K562 (cell line): Measurements from ENCODE around the gene PLEKHG5. TPM values are rescaled to one million over a fixed set of nuclear protein-coding genes. Genes with fewer than 3 reads are reported as not detected.

Experiments used
- ATAC-seq: fragments of 200-7000 bp; cut with Tn5 transposase; 3 replicates; pipeline ENCODE4 v1.9.1; 2020; ENCODE audit warnings: moderate library complexity
- BruUV-seq: library from RNA; stranded (reverse); fragments of 400-500 nt; replicated peaks from 2 replicates; lab custom pipeline; 2021; lab: Mats Ljungman, UMichigan
- CTCF ChIA-PET: fragments of 300-600 bp; formaldehyde crosslinking; extraction: SDS; loops from one replicate; lab custom pipeline; 2021; ENCODE audit warnings: low intra/inter-chr PET ratio; lab: Yijun Ruan, JAX
- POLR2A ChIA-PET: fragments of 300-600, 350-650 bp; sonication (Branson Sonifier 250); formaldehyde crosslinking; extraction: SDS; loops from one replicate; lab custom pipeline; 2021; ENCODE audit warnings: antibody characterized with exemption, inconsistent platforms; lab: Yijun Ruan, JAX
- DNase-seq, 4 experiments: peaks; one replicate each; pipeline versions ENCODE4 v3.0.0 to v3.0.0-alpha.2; 2011 to 2018; ENCODE audit warnings: low spot score in 3 of 4, mixed read lengths in 3 of 4; ENCODE audit errors: extremely low read depth in 1 of 4
- FAIRE-seq: peaks from 2 replicates; lab custom pipeline; 2011; peaks lifted over from hg19 to GRCh38; lab: Jason Lieb, UNC
- H2AFZ ChIP-seq: 2 replicates; pipeline ENCODE4 v1.6.0; 2011; ENCODE audit warnings: low read depth, low read length, control low read depth, inconsistent platforms
- H3K27ac ChIP-seq: fragments of 200-600 bp; 3 replicates; pipeline ENCODE4 v1.8.0; 2011; ENCODE audit warnings: low read depth, mild to moderate bottlenecking, control low read depth, inconsistent platforms, low read length, moderate library complexity, mixed read lengths; ENCODE audit errors: extremely low read depth
- H3K27me3 ChIP-seq, 2 experiments: fragments of 300-600 bp in 1 of 2; 2 replicates in 1 of 2; 3 replicates in 1 of 2; pipeline versions ENCODE4 v1.6.0 to v1.8.0; 2011; ENCODE audit warnings: inconsistent platforms in 2 of 2, low read length in 2 of 2, mild to moderate bottlenecking in 1 of 2, mixed read lengths in 1 of 2, moderate library complexity in 1 of 2; ENCODE audit not compliant: control insufficient read depth in 2 of 2, insufficient read depth in 2 of 2
- H3K36me3 ChIP-seq: fragments of 300-600 bp; 3 replicates; pipeline ENCODE4 v1.8.0; 2011; ENCODE audit warnings: mild to moderate bottlenecking, low read length, inconsistent platforms; ENCODE audit not compliant: control insufficient read depth, insufficient read depth
- H3K4me1 ChIP-seq, 2 experiments: fragments of 200-600 bp in 1 of 2; replicated peaks in 1 of 2; 2 replicates in 1 of 2; 3 replicates in 1 of 2; pipeline versions ENCODE4 v1.5.1 to v1.8.0; 2011; ENCODE audit warnings: inconsistent platforms in 2 of 2, low read length in 2 of 2, mild to moderate bottlenecking in 1 of 2, mixed read lengths in 1 of 2, moderate library complexity in 1 of 2; ENCODE audit not compliant: control insufficient read depth in 2 of 2, insufficient read depth in 2 of 2
- H3K4me2 ChIP-seq: 2 replicates; pipeline ENCODE4 v1.6.1; 2011; ENCODE audit warnings: low read length, control low read depth, inconsistent platforms, mixed read lengths; ENCODE audit not compliant: insufficient read depth
- H3K4me3 ChIP-seq: fragments of 200-600 bp; sonication (generic), shearing (Covaris generic); 2 replicates; pipeline ENCODE4 v1.5.1; 2016; ENCODE audit warnings: control low read depth, inconsistent platforms
- H3K79me2 ChIP-seq: fragments of 200-600 bp; 3 replicates; pipeline ENCODE4 v1.8.0; 2011; ENCODE audit warnings: low read length, inconsistent platforms; ENCODE audit not compliant: control insufficient read depth, insufficient read depth
- H3K9ac ChIP-seq, 2 experiments: 2 replicates each; pipeline versions ENCODE4 v1.6.0 to v1.6.1; 2011; ENCODE audit warnings: low read depth in 2 of 2, low read length in 2 of 2, control low read depth in 1 of 2, inconsistent platforms in 1 of 2, mild to moderate bottlenecking in 1 of 2, mixed read lengths in 1 of 2; ENCODE audit not compliant: insufficient read depth in 1 of 2
- H3K9me1 ChIP-seq: one replicate; pipeline ENCODE4 v1.6.0; 2011; ENCODE audit warnings: inconsistent platforms, mild to moderate bottlenecking, low read length, moderate library complexity; ENCODE audit not compliant: control insufficient read depth, insufficient read depth
- H3K9me3 ChIP-seq: replicated peaks from 2 replicates; pipeline ENCODE4 v1.5.1; 2011; ENCODE audit warnings: low read depth, low read length, inconsistent platforms; ENCODE audit not compliant: control insufficient read depth, insufficient read depth
- H4K20me1 ChIP-seq: replicated peaks from 2 replicates; pipeline ENCODE4 v1.6.1; 2011; ENCODE audit warnings: low read length, inconsistent platforms, mixed read lengths; ENCODE audit not compliant: control insufficient read depth, insufficient read depth
- ARID2 ChIP-seq: fragments of 450-650 bp; IDR thresholded peaks from 2 replicates; pipeline ENCODE4 v1.6.1; 2017; ENCODE audit warnings: antibody characterized with exemption, mild to moderate bottlenecking
- BHLHE40 ChIP-seq: IDR thresholded peaks from 2 replicates; pipeline ENCODE4 v1.6.1; 2011; ENCODE audit warnings: low read length, improper control_type of control experiment
- ELF4 ChIP-seq: fragments of 450-650 bp; formaldehyde crosslinking; IDR thresholded peaks from 2 replicates; pipeline ENCODE4 v1.4.0; 2022; ENCODE audit warnings: missing genetic modification characterization
- GABPB1 ChIP-seq: sonication (generic); formaldehyde crosslinking; IDR thresholded peaks from 2 replicates; pipeline ENCODE4 v1.8.0; 2022; ENCODE audit warnings: mild to moderate bottlenecking, missing genetic modification reagents
- HNRNPL ChIP-seq: fragments of 200-400 bp; formaldehyde crosslinking; IDR thresholded peaks from 2 replicates; pipeline ENCODE4 v1.6.1; 2017; ENCODE audit warnings: low read depth, mild to moderate bottlenecking, low read length
- KLF6 ChIP-seq: fragments of 250-450 bp; sonication (Bioruptor Pico); IDR thresholded peaks from 2 replicates; pipeline ENCODE4 v1.4.0; 2020; ENCODE audit warnings: mild to moderate bottlenecking, moderate library complexity, borderline replicate concordance
- MAFK ChIP-seq: IDR thresholded peaks from 2 replicates; pipeline ENCODE4 v1.6.1; 2011; ENCODE audit warnings: low read length, improper control_type of control experiment
- MTA2 ChIP-seq: fragments of 450-650 bp; IDR thresholded peaks from 2 replicates; pipeline ENCODE4 v1.6.1; 2016; ENCODE audit warnings: low read depth
- NEUROD1 ChIP-seq: fragments of 150-350 bp; IDR thresholded peaks from 2 replicates; pipeline ENCODE4 v1.6.1; 2014; ENCODE audit warnings: borderline replicate concordance, low read length, low read depth; ENCODE audit not compliant: partially characterized antibody
- NR3C1 ChIP-seq: sonication (generic); formaldehyde crosslinking; IDR thresholded peaks from 2 replicates; pipeline ENCODE4 v1.8.1; 2022; ENCODE audit warnings: missing genetic modification reagents
- TCFL5 ChIP-seq: fragments of 250-450 bp; sonication (Bioruptor Pico); conservative IDR thresholded peaks from 2 replicates; pipeline ENCODE4 v1.6.1; 2021; ENCODE audit warnings: mild to moderate bottlenecking, moderate library complexity, matching md5 sums
- TRIM28 ChIP-seq: fragments of 450-650 bp; IDR thresholded peaks from 2 replicates; pipeline ENCODE4 v1.6.1; 2017
- ZFX ChIP-seq: sonication (generic); formaldehyde crosslinking; IDR thresholded peaks from 2 replicates; pipeline ENCODE4 v1.8.0; 2022; ENCODE audit warnings: mild to moderate bottlenecking, missing genetic modification reagents, moderate library complexity
- ZNF124 ChIP-seq: sonication (generic); formaldehyde crosslinking; IDR thresholded peaks from 2 replicates; pipeline ENCODE4 v1.8.1; 2022; ENCODE audit warnings: missing genetic modification reagents
- ZNF764 ChIP-seq: fragments of 250-450 bp; sonication (Bioruptor Pico); IDR thresholded peaks from 2 replicates; pipeline ENCODE4 v1.4.0; 2020; ENCODE audit warnings: low read depth, mild to moderate bottlenecking, moderate library complexity
- WGBS: fragments of 100-300 bp; shearing (Covaris generic); methylation state at CpG from one replicate; pipeline ENCODE4 v1.1.6; 2016; ENCODE audit warnings: low coverage, mixed read lengths; ENCODE audit not compliant: insufficient coverage; ENCODE audit errors: missing lambda C conversion rate; 5-methylcytosine and 5-hydroxymethylcytosine counted together
- in situ Hi-C: fragments of 300-500 bp; cut with MboI; formaldehyde crosslinking; loops from 4 replicates; pipeline ENCODE4 v1.15.0; 2018; ENCODE audit warnings: inconsistent platforms, mixed read lengths
- intact Hi-C: fragments of 100-400 bp; cut with micrococcal nuclease; formaldehyde crosslinking; loops from 2 replicates; pipeline ENCODE4 v1.14.2; 2022
- polyA plus RNA-seq, 8 experiments: library from polyadenylated mRNA; depleted of rRNA in 4 of 8; stranded (reverse) in 5 of 8; unstranded in 3 of 8; fragments of >200 nt; fragmentation: Nextera tagmentation in 2 of 8; fragmentation: Illumina TruSeq in 1 of 8; extraction: Ambion mirVana in 2 of 8; extraction: Trizol in 1 of 8; gene quantifications; 2 replicates each; pipeline versions ENCODE4 v1.2.1 to v1.2.3, GENCODE V29; 2011 to 2014; ENCODE audit warnings: inconsistent platforms in 1 of 8, missing spikeins in 1 of 8
- total RNA-seq, 7 experiments: library from RNA; depleted of rRNA in 6 of 7; stranded (reverse); fragments of >200 nt in 6 of 7; fragmentation: Illumina TruSeq in 2 of 7; extraction: Trizol in 2 of 7; gene quantifications; 2 replicates each; pipeline versions ENCODE4 v1.2.1 to v1.2.3, GENCODE V29; 2011 to 2021; ENCODE audit warnings: low replicate concordance in 1 of 7
- TF ChIP-seq, protein P1 (sequence below): fragments of 450-650 bp; IDR thresholded peaks from 2 replicates; pipeline ENCODE4 v1.6.1; 2016; ENCODE audit warnings: borderline replicate concordance
- TF ChIP-seq, protein P2 (sequence below): sonication (generic); formaldehyde crosslinking; IDR thresholded peaks from 2 replicates; pipeline ENCODE4 v1.9.0; 2022; ENCODE audit warnings: mild to moderate bottlenecking, missing genetic modification reagents
- TF ChIP-seq, protein P3 (sequence below): fragments of 250-450 bp; sonication (Bioruptor Pico); IDR thresholded peaks from 2 replicates; pipeline ENCODE4 v1.4.0; 2020; ENCODE audit warnings: borderline replicate concordance

The PLEKHG5 gene
- total and polyA plus RNA-seq, 9 of the 15 experiments (the other 6 are each of a cell fraction or from before 2014, with no cell fraction given): 0.04 to 0.29 (median 0.09) TPM; not detected in 3

DNA sequence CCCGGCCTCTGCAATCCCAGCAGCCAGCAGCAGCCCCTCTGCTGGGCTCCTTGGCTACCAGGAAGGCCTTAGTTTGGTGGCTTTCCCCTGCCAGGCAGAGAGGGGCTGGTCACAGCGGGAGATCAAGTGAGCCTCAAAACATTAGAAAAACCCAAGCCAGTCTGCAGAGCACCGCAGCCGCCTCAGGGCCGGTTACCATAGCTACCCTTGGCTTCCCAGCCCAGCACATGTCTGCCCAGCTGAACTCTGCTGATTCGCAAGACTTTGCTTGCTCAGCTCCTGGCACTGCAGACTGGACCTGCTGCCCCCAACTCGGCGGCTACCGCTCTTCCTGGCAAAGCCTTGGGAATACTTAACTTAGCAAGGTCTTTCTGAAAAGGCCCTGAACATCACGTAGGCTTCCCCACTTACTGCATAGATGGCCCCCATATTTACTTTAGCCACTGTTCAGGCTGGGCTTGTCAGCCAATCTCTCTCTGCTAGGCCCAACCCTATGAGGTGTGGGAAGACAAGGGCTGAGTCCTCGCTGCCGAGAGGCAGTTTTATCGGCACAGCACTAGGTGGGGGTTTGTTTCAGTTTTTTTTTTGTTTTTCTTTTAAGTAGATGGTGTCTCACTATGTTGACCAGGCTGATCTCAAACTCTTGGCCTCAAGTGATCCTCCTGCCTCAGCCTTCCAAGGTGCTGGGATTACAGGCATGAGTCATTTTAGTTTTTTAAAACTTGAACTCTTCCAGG is 28.6 kb upstream of the PLEKHG5 start:
- DNase-seq (peak in 2 of 4 experiments; percentile 56 to 59), FAIRE-seq (no peak), ATAC-seq (peak; percentile 76)
- H3K9me3 ChIP-seq: no peaks in the 10 kb centered on the region
- in situ Hi-C loops: no loop called here
- no peaks in the 10 kb centered on the region for H3K79me2 ChIP-seq
- H3K9me1 ChIP-seq: no peaks in the 10 kb centered on the region
- H4K20me1 ChIP-seq: peaks cover 11% of the 10 kb centered on the region
- no peaks in the 10 kb centered on the region for H3K27me3 ChIP-seq
- POLR2A ChIA-PET: interaction anchor here (0.5 to 6.5 kb wide), 5 partner anchors 9 to 61 kb away, joined by 3 to 57 read pairs (median 10); no protein-coding TSS in a partner anchor
- H3K9ac ChIP-seq: peak overlapping the region in 1 of 2 experiments; percentile 84; a peak in 2 of 4 replicates
- CTCF ChIA-PET: no interaction called here
- BruUV-seq: no TSS peak
- H3K27ac ChIP-seq: no peak overlapping the region
- H3K4me2 ChIP-seq: no peak overlapping the region
- no peak overlapping the region for H2AFZ ChIP-seq
- WGBS: 38% methylated on average over 13 of the region's 13 CpGs
- intact Hi-C loops: no loop called here
- peaks cover 26% of the 10 kb centered on the region for H3K36me3 ChIP-seq
- peaks cover 3 to 7% of the 10 kb centered on the region in 2 experiments; a peak in 3 of 5 replicates for H3K4me1 ChIP-seq
- H3K4me3 ChIP-seq: no peak overlapping the region
- TF ChIP-seq GABPB1 (no peak; the same call in 1 of the 2 replicates), KLF6 (CRISPR knock-in tag) (no peak), ZFX (peak; percentile 22; the same call in 1 of the 2 replicates), ELF4 (CRISPR knock-in tag) (no peak), HNRNPL (no peak), ZNF764 (CRISPR knock-in tag) (no peak), MTA2 (no peak), NR3C1 (CRISPR knock-in tag) (no peak), ARID2 (no peak), BHLHE40 (no peak), TCFL5 (CRISPR knock-in tag) (no peak), MAFK (no peak), NEUROD1 (no peak), ZNF124 (CRISPR knock-in tag) (no peak), TRIM28 (no peak)
- TF ChIP-seq, protein P1, sequence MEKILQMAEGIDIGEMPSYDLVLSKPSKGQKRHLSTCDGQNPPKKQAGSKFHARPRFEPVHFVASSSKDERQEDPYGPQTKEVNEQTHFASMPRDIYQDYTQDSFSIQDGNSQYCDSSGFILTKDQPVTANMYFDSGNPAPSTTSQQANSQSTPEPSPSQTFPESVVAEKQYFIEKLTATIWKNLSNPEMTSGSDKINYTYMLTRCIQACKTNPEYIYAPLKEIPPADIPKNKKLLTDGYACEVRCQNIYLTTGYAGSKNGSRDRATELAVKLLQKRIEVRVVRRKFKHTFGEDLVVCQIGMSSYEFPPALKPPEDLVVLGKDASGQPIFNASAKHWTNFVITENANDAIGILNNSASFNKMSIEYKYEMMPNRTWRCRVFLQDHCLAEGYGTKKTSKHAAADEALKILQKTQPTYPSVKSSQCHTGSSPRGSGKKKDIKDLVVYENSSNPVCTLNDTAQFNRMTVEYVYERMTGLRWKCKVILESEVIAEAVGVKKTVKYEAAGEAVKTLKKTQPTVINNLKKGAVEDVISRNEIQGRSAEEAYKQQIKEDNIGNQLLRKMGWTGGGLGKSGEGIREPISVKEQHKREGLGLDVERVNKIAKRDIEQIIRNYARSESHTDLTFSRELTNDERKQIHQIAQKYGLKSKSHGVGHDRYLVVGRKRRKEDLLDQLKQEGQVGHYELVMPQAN: peak; percentile 38; the same call in 1 of the 2 replicates
- TF ChIP-seq, protein P2, sequence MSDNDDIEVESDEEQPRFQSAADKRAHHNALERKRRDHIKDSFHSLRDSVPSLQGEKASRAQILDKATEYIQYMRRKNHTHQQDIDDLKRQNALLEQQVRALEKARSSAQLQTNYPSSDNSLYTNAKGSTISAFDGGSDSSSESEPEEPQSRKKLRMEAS (CRISPR knock-in tag): peak; percentile 44
- TF ChIP-seq, protein P3, sequence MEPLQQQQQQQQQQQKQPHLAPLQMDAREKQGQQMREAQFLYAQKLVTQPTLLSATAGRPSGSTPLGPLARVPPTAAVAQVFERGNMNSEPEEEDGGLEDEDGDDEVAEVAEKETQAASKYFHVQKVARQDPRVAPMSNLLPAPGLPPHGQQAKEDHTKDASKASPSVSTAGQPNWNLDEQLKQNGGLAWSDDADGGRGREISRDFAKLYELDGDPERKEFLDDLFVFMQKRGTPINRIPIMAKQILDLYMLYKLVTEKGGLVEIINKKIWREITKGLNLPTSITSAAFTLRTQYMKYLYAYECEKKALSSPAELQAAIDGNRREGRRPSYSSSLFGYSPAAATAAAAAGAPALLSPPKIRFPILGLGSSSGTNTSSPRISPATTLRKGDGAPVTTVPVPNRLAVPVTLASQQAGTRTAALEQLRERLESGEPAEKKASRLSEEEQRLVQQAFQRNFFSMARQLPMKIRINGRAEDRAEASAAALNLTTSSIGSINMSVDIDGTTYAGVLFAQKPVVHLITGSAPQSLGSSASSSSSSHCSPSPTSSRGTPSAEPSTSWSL: no peak
